H1 (cell line): ENCODE measurements around the gene CD7. TPM values are rescaled to one million over a fixed set of nuclear protein-coding genes. Genes with fewer than 3 reads are reported as not detected.

Experiments
- ASH2L ChIP-seq: fragments of 200-600, 300-600 bp; sonication (generic); IDR thresholded peaks from one replicate; pipeline ENCODE4 v1.7.1; 2017; ENCODE audit warnings: low read length
- BCL11A ChIP-seq, 2 experiments: IDR thresholded peaks; one replicate each; pipeline ENCODE4 v1.6.1; 2011; ENCODE audit warnings: low read depth in 2 of 2, low read length in 2 of 2, mild to moderate bottlenecking in 2 of 2
- BRCA1 ChIP-seq: IDR thresholded peaks from 2 replicates; pipeline ENCODE4 v1.6.1; 2012; ENCODE audit warnings: low read depth, low read length, improper control_type of control experiment
- EP300 ChIP-seq, 2 experiments: IDR thresholded peaks; 1 replicate in 1 of 2; 2 replicates in 1 of 2; pipeline ENCODE4 v1.6.1; 2011 to 2012; ENCODE audit warnings: low read depth in 2 of 2, low read length in 2 of 2, mild to moderate bottlenecking in 2 of 2, borderline replicate concordance in 1 of 2, inconsistent platforms in 1 of 2, moderate library complexity in 1 of 2
- FOSL1 ChIP-seq: IDR thresholded peaks from 2 replicates; pipeline ENCODE4 v1.6.1; 2011; ENCODE audit warnings: mild to moderate bottlenecking, low read depth, low read length, moderate library complexity; ENCODE audit not compliant: insufficient read depth
- GABPA ChIP-seq: IDR thresholded peaks from 2 replicates; pipeline ENCODE4 v1.6.1; 2011; ENCODE audit warnings: mild to moderate bottlenecking, low read length, moderate library complexity, borderline replicate concordance; ENCODE audit not compliant: insufficient read depth
- RXRA ChIP-seq: IDR thresholded peaks from 2 replicates; pipeline ENCODE4 v1.6.1; 2011; ENCODE audit warnings: low read depth, mild to moderate bottlenecking, low read length, moderate library complexity; ENCODE audit not compliant: insufficient read depth
- SAP30 ChIP-seq: fragments of 300-600 bp; sonication (generic); IDR thresholded peaks from 2 replicates; pipeline ENCODE4 v1.7.1; 2012; ENCODE audit warnings: low read length, moderate library complexity, mild to moderate bottlenecking, inconsistent platforms; ENCODE audit not compliant: insufficient read depth, insufficient replicate concordance
- SIX5 ChIP-seq: IDR thresholded peaks from 2 replicates; pipeline ENCODE4 v1.6.1; 2011; ENCODE audit warnings: mild to moderate bottlenecking, low read depth, low read length
- SRF ChIP-seq: IDR thresholded peaks from 2 replicates; pipeline ENCODE4 v1.6.1; 2011; ENCODE audit warnings: mild to moderate bottlenecking, low read depth, low read length, moderate library complexity
- SUZ12 ChIP-seq: fragments of 200-600 bp; sonication (generic); IDR thresholded peaks from 2 replicates; pipeline ENCODE4 v1.6.1; 2012; ENCODE audit warnings: mild to moderate bottlenecking, inconsistent platforms, low read length, moderate library complexity, mixed read lengths
- polyA plus RNA-seq, 7 experiments: library from polyadenylated mRNA; depleted of rRNA in 3 of 7; stranded (reverse) in 5 of 7; unstranded in 2 of 7; fragments of >200 nt in 5 of 7; fragments of 200-250 nt in 2 of 7; gene quantifications; 1 replicate in 5 of 7; 2 replicates in 1 of 7; 4 replicates in 1 of 7; pipeline versions ENCODE4 v1.2.1 to v1.2.3, GENCODE V29; 2011 to 2013; ENCODE audit warnings: missing spikeins in 2 of 7, mixed read lengths in 2 of 7
- total RNA-seq: library from RNA; stranded (reverse); fragmentation: NEBNext Ultra II Directional; extraction: Animal tissue kit (Norgen Biotek cat#: 25700); gene quantifications from 2 replicates; pipeline ENCODE4 v1.2.1, GENCODE V29; 2021

The CD7 gene
- total and polyA plus RNA-seq, 2 of the 8 experiments (the other 6 are each of a cell fraction or from before 2014, with no cell fraction given) = 0.83 to 0.86 TPM

DNA sequence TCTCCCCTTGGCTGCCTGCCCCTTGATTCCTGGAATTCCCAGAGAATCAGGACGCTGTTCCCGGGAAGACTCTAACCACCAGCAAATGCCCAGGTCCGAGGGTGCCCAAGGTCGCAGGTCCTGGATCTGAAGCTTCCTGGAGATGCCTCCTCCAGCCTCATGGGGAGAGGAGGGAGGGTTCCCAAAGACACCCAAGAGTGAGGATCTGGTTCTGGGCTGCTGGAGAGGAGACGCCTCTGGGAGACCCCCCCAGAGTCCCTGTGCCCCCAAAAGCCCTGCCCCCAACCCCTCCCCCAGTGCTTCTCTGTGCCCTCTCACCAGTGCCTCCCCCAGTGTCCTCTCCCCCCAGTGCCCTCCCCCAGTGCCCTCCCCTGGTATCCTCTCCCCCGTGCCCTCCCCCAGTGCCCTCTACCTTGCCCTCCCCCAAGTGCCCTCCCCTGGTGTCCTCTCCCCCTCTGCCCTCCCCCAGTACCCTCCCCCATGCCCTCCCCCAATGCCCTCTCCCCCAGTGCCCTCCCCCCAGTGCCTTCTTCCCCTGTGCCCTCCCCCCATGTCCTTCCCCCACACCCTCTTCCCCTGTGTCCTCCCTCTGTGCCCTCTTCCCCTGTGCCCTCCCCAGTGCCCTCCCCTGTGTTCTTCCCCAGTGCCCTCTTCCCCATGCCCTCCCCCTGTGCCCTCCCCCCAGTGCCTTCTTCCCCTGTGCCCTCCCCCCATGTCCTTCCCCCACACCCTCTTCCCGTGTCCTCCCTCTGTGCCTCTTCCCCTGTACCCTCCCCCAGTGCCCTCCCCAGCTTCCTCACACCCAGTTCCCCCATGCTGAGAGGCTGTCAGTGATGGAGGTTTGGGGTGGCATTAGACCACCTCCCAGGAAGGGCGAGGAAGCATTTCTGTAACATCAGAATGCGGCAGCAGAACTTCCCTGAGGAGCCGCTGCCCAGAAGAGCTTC lies 22.5 kb upstream of the CD7 start (continued):
- TF ChIP-seq GABPA (no peak), ASH2L (no peak), RXRA (no peak), SAP30 (no peak), EP300 (IDR thresholded peaks at IDR 0.05; ENCODE audit: borderline replicate concordance in 1 of 2, low read depth in 2 of 2, low read length in 2 of 2) (no peak), BCL11A (IDR thresholded peaks at IDR 0.05; ENCODE audit: low read depth in 2 of 2, low read length in 2 of 2) (no peak), SUZ12 (no peak), SRF (no peak), FOSL1 (no peak), SIX5 (no peak), BRCA1 (no peak)
- TF ChIP-seq, all 59 proteins: peak for 0
